Caco-2 (cell line): Measurements from ENCODE around the gene MSANTD2. TPM values are rescaled to one million over a fixed set of nuclear protein-coding genes. Genes with fewer than 3 reads are reported as not detected.

Experiments
- BruUV-seq: library from RNA; stranded (reverse); fragments of 400-500 nt; replicated peaks from 2 replicates; lab custom pipeline; 2021; lab: Mats Ljungman, UMichigan
- CTCF ChIA-PET: fragments of 300-600 bp; sonication (Branson Sonifier 250); formaldehyde crosslinking; loops from one replicate; lab custom pipeline; 2022; ENCODE audit warnings: antibody characterized with exemption; lab: Charles Lee
- POLR2A ChIA-PET: fragments of 300-600 bp; sonication (Branson Sonifier 250); formaldehyde crosslinking; loops from one replicate; lab custom pipeline; 2022; ENCODE audit warnings: antibody characterized with exemption; lab: Charles Lee
- DNase-seq, 2 experiments: peaks; one replicate each; pipeline versions ENCODE4 v3.0.0 to v3.0.0-alpha.2; 2020 to 2022
- H3K27me3 ChIP-seq: replicated peaks from 2 replicates; pipeline ENCODE4 v1.6.0; 2011; ENCODE audit warnings: low read length; ENCODE audit not compliant: control insufficient read depth, insufficient read depth
- H3K36me3 ChIP-seq: 2 replicates; pipeline ENCODE4 v1.5.1; 2011; ENCODE audit warnings: low read length; ENCODE audit not compliant: control insufficient read depth, insufficient read depth
- H3K4me1 ChIP-seq: fragments of 250-450 bp; sonication (Bioruptor Pico); 2 replicates; pipeline ENCODE4 v1.5.1; 2020; ENCODE audit warnings: mild to moderate bottlenecking
- H3K4me3 ChIP-seq: 2 replicates; pipeline ENCODE4 v1.5.1; 2011; ENCODE audit warnings: low read depth, mild to moderate bottlenecking, control low read depth, low read length
- H3K9me3 ChIP-seq: fragments of 250-450 bp; sonication (Bioruptor Pico); 2 replicates; pipeline ENCODE4 v1.5.1; 2020; ENCODE audit warnings: mild to moderate bottlenecking, moderate library complexity
- H3K27ac Mint-ChIP-seq: one replicate; pipeline ENCODE4 v1.8.0; 2022; ENCODE audit warnings: mixed read lengths; ENCODE audit not compliant: unreplicated experiment
- H3K27me3 Mint-ChIP-seq: one replicate; pipeline ENCODE4 v1.8.0; 2022; ENCODE audit warnings: mixed read lengths; ENCODE audit not compliant: insufficient read depth, unreplicated experiment
- H3K36me3 Mint-ChIP-seq: one replicate; pipeline ENCODE4 v1.8.0; 2022; ENCODE audit warnings: mild to moderate bottlenecking, mixed read lengths; ENCODE audit not compliant: insufficient read depth, unreplicated experiment
- H3K4me1 Mint-ChIP-seq: one replicate; pipeline ENCODE4 v1.8.0; 2022; ENCODE audit warnings: low read depth, mixed read lengths; ENCODE audit not compliant: unreplicated experiment
- H3K4me3 Mint-ChIP-seq: one replicate; pipeline ENCODE4 v1.8.0; 2022; ENCODE audit warnings: mild to moderate bottlenecking, moderate library complexity, mixed read lengths; ENCODE audit not compliant: unreplicated experiment
- H3K9me3 Mint-ChIP-seq: one replicate; pipeline ENCODE4 v1.8.0; 2022; ENCODE audit warnings: mixed read lengths; ENCODE audit not compliant: unreplicated experiment
- intact Hi-C: fragments of 100-400 bp; cut with micrococcal nuclease; formaldehyde crosslinking; loops from one replicate; pipeline ENCODE4 v1.10.0; 2022; ENCODE audit not compliant: unreplicated experiment
- total RNA-seq: library from RNA; stranded (reverse); gene quantifications from 2 replicates; pipeline ENCODE4 v1.2.3, GENCODE V29; 2022
- TF ChIP-seq, protein P1 (sequence below), 2 experiments: fragments of 200-600 bp in 1 of 2; IDR thresholded peaks; 1 replicate in 1 of 2; 2 replicates in 1 of 2; pipeline versions ENCODE4 v1.5.1 to v1.8.0; 2011 to 2022; ENCODE audit warnings: antibody characterized with exemption in 1 of 2, control low read depth in 1 of 2, inconsistent platforms in 1 of 2, low read depth in 1 of 2, low read length in 1 of 2, mild to moderate bottlenecking in 1 of 2, moderate library complexity in 1 of 2; ENCODE audit not compliant: insufficient read depth in 1 of 2, severe bottlenecking in 1 of 2, unreplicated experiment in 1 of 2

The MSANTD2 gene
- total RNA-seq, 1 experiment from 2014 or later: 28.3 TPM

DNA sequence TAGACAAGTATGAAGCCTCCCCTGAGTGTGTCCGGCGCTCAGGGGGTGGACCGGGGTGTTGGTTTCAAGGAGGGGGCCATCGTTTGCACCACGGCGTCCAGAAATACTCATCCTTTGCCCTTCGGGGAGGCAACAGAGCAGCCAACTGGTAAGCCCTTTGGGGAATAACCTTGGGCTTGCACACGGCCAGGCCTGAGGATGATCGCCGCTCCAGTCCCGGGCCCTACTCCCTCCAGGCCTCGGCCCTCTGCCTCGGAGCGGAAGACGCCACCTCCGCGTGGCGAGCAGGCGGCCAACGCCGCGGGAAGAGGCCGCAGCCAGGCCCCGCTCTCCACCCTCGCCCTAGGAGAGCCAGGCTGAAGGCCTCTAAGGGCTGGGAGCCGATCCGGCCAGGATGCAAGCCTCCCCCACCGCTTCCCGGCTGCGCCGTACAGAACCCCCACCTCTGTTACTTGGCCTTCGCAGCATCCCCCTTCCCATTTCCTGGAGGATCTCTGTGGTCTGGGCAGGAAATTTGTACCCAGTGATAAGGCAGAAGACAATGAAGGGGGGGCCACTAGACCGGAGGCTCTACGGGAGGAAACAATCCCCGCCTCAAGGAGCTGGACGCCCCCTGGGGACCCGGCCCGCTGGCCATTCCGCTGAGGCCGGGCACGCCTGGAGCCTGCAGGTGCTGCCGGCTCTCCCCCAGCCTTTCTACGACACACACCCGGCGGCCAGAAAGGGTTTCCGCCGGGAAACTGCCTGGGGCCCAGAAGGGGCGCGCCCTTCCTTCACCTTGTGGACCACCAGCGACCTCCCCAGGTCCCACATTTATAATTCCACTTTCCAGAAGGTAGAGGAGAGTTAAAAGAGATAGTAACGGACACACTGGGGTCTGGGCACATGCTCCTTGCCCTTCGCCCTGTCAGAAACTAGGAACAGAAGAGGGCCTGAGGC lies 40.7 kb downstream of the MSANTD2 start:
- BruUV-seq: TSS peak; percentile 33
- Histone ChIP-seq H3K4me1 (peaks cover 24% of the 10 kb centered on the region), H3K36me3 (no peaks in the 10 kb centered on the region), H3K9me3 (no peaks in the 10 kb centered on the region), H3K27me3 (no peaks in the 10 kb centered on the region), H3K4me3 (peak overlapping the region; percentile 33)
- POLR2A ChIA-PET: interaction anchor here (0.6 to 1.6 kb wide), 4 partner anchors 13 to 137 kb away, joined by 3 to 7 read pairs (median 6); partner anchors contain the start of genes SIAE, SPA17 and TBRG1
- Mint-ChIP-seq H3K4me1 (peaks cover 15% of the 10 kb centered on the region), H3K27me3 (no peaks in the 10 kb centered on the region), H3K36me3 (peaks cover 16% of the 10 kb centered on the region), H3K4me3 (peak overlapping the region; percentile 91), H3K27ac (peak overlapping the region; percentile 46), H3K9me3 (no peaks in the 10 kb centered on the region)
- TF ChIP-seq, protein P1, sequence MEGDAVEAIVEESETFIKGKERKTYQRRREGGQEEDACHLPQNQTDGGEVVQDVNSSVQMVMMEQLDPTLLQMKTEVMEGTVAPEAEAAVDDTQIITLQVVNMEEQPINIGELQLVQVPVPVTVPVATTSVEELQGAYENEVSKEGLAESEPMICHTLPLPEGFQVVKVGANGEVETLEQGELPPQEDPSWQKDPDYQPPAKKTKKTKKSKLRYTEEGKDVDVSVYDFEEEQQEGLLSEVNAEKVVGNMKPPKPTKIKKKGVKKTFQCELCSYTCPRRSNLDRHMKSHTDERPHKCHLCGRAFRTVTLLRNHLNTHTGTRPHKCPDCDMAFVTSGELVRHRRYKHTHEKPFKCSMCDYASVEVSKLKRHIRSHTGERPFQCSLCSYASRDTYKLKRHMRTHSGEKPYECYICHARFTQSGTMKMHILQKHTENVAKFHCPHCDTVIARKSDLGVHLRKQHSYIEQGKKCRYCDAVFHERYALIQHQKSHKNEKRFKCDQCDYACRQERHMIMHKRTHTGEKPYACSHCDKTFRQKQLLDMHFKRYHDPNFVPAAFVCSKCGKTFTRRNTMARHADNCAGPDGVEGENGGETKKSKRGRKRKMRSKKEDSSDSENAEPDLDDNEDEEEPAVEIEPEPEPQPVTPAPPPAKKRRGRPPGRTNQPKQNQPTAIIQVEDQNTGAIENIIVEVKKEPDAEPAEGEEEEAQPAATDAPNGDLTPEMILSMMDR (IDR thresholded peaks at IDR 0.05; ENCODE audit: insufficient read depth in 1 of 2, low read depth in 1 of 2, low read length in 1 of 2, severe bottlenecking in 1 of 2, unreplicated experiment in 1 of 2): no peak
- intact Hi-C loops: no loop called here
- DNase-seq: no peak
- CTCF ChIA-PET: interaction anchor here (0.6 to 1.9 kb wide), 25 partner anchors 10 to 117 kb away, joined by 3 to 71 read pairs (median 6); partner anchors contain the start of genes MSANTD2, NRGN, SIAE and SPA17

DNA sequence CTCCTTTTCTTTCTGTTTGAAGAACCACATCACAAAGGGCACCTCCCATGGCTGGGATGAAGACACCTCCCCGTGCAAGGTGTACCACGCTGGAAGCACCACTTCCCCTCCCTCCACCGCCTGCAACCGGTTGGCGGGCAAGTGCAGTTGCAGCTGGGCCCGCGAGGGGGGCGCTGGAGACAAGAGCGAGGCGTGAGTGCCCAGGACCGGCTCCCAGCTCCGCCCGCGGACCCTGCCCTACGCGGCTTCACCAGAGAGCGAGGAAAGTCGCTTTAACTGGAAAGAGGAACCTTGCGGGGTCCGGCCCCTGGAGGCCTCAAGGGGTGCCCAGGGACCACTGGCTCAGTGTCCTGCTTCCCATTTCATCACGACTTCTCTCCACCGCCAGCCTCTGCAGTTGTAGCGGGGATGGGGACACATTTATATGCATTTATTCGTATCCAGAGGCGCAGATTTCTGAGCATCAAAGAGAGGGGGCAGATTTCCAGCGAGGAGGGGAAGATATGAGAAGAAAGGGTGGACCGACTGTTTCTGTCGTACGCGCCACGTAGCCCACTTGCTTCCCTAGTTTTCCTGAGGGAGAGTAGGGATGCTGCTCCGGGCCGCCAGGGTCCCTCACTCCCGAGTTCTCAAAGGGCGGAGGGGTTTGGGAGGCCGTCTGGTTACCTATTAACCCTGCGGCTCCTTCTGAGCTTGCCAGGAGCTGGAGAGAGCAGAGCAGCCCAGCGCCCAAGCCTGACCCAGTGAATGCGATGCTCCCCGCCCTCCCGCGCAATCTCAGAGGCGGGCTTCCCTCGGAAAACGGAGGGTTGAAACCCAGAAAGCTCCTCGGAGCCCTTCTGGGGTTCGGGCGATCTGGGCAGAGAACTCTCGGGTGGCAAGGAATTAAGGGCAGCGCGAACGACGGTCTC lies 41.6 kb downstream of the MSANTD2 start:
- Mint-ChIP-seq H3K27ac (peak overlapping the region; percentile 46), H3K4me1 (peaks cover 8% of the 10 kb centered on the region), H3K27me3 (no peaks in the 10 kb centered on the region), H3K4me3 (peak overlapping the region; percentile 91), H3K36me3 (peaks cover 16% of the 10 kb centered on the region), H3K9me3 (no peaks in the 10 kb centered on the region)
- ChIA-PET POLR2A (interaction anchor here (0.6 to 1.6 kb wide), 5 partner anchors 12 to 136 kb away, joined by 3 to 7 read pairs (median 6); partner anchors contain the start of genes SIAE, SPA17 and TBRG1), CTCF (interaction anchor here (0.6 to 1.9 kb wide), 33 partner anchors 10 to 1668 kb away, joined by 3 to 71 read pairs (median 5); partner anchors contain the start of genes MSANTD2, NRGN, SIAE and SPA17)
- peaks cover 20% of the 10 kb centered on the region for H3K4me1 ChIP-seq
- peak; percentile 93 to 97 for DNase-seq
- H3K36me3 ChIP-seq: no peaks in the 10 kb centered on the region
- H3K27me3 ChIP-seq: no peaks in the 10 kb centered on the region
- peak overlapping the region; percentile 33 for H3K4me3 ChIP-seq
- H3K9me3 ChIP-seq: no peaks in the 10 kb centered on the region
- BruUV-seq: no TSS peak
- TF ChIP-seq, protein P1 (IDR thresholded peaks at IDR 0.05; ENCODE audit: insufficient read depth in 1 of 2, low read depth in 1 of 2, low read length in 1 of 2, severe bottlenecking in 1 of 2, unreplicated experiment in 1 of 2): peak; percentile 97 to 99
- intact Hi-C loops: loop anchor here (1.0 kb wide), 6 partner anchors 11 to 89 kb away; partner anchors contain the start of gene NRGN
